GM04503 (cell line): ENCODE measurements around the gene TEAD4.
A peak's percentile ranks its signal among the peaks of the same experiment; 100 is the strongest.

ENCODE experiments used
- DNase-seq: peaks from one replicate; pipeline ENCODE4 v3.0.0-alpha.2; 2012; ENCODE audit warnings: low read depth

TEAD4 gene

DNA sequence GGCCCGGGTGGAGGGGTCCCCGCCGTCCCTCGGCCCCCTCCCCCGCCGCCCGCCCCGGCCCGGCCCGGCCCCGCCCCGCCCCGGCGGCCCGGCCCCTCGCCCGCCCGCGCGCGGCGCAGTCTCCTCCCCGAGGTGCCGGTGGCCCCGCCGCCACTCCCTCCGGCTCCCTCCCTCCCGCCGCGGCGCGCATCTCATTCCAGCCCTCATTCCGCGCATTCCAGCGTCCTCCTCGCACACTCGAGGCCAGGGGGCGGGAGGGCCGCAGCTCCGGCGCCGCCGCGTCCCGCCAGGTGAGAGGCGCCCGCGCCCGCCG is at the start of gene TEAD4:
Gene TEAD4 (plus strand): TSS at position 206 of the 313 bp plus-strand sequence.
- peak; percentile 30 for DNase-seq

DNA sequence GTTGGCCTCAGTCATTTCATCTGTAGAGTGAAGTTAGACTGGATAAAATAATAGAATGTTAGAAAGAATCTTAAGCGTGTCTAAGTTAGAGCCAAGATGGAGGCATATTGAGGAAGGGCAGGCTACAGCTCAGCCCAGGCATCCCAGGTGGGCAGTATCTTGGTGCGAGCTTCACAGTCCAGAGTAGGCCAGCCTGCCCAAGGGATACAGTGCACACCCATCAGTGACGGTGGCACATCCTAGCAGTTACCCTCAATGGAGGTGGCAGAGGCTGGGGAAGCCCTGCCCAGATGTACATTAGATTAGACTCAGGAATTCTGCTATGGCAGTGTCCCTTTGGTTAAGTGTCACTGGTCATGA is 47.0 kb upstream of the TEAD4 start:
- no peak for DNase-seq

GRCh38 chr12:2919249-2919648 is 39.9 kb upstream of the TEAD4 start:
- DNase-seq = no peak

DNA sequence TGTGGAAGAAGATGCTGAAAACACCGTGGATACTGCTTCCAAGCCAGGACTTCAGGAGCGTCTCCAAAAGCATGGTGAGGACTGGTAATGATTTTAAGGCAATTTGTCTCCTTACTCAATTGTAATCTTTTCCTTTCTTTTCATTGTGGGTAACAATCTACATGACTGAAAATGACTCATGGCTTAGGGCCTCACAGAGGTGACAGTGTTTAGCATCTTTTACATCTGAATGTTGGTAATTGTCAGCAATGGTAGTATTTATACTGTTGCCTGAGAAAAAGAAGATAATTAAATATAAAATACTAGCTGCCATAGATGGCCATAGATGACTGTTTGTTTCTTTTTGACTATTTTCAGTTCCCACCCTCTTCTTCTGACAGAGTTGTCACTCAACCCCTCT is 36.9 kb upstream of the TEAD4 start:
- DNase-seq = no peak

DNA sequence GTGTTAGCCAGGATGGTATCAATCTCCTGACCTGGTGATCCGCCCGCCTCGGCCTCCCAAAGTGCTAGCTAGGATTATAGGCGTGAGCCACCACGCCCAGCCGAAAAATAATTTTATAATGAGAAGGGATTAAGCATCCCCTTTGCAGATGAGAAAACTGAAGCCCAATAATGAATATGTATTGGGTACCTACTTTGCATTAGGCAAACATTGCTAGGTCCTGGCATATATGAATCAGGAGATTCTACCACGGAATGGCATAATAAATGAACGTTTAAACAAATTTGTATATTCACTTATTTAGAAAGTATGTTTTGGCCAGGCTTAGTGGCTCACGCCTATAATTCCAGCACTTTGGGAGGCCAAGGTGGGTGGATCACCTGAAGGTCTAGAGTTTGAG is 36.1 kb upstream of the TEAD4 start:
- no peak for DNase-seq

- no peak for DNase-seq
These were observed 35.2 kb upstream of the TEAD4 start for GRCh38 chr12:2924019-2924418.

- no peak for DNase-seq
These were observed 33.7 kb upstream of the TEAD4 start for GRCh38 chr12:2925322-2925995.

DNA sequence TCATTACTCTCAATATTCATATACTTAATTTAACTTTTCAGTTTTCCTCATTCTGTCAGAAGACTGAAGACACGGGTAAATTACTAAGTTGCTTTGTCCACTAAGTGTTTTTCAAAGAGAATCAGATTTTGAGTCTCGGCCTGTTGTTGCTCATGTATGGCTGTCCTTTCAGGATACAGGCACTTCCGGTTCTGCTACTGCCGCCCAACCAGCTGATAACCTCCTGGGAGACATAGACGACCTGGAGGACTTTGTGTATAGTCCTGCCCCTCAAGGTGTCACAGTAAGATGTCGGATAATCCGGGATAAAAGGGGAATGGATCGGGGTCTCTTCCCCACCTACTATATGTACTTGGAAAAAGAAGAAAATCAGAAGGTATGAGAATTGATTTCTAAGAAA is 28.3 kb upstream of the TEAD4 start:
- DNase-seq = no peak

GRCh38 chr12:2933586-2933985 is 25.6 kb upstream of the TEAD4 start:
- DNase-seq = no peak

GRCh38 chr12:2934371-2934770 is 24.8 kb upstream of the TEAD4 start:
- no peak for DNase-seq

DNA sequence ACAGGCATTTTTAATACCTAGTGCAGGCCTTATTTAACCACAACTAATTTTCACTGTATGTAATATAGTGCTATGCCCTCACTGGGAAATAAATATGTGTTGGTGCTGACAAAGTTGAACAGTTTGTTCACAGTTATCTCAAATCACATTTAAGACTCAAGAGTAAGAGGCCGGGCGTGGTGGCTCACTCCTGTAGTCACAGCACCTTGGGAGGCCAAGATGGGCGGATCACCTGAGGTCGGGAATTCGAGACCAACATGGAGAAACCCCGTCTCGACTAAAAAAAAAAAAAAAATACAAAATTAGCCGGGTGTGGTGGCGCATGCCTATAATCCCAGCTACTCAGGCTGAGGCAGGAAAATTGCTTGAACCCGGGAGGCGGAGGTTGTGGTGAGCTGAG is 22.9 kb upstream of the TEAD4 start:
- DNase-seq = no peak

GRCh38 chr12:2937500-2937899 is 21.7 kb upstream of the TEAD4 start:
- no peak for DNase-seq

- no peak for DNase-seq
These were observed 20.0 kb upstream of the TEAD4 start for GRCh38 chr12:2939191-2939590.

DNA sequence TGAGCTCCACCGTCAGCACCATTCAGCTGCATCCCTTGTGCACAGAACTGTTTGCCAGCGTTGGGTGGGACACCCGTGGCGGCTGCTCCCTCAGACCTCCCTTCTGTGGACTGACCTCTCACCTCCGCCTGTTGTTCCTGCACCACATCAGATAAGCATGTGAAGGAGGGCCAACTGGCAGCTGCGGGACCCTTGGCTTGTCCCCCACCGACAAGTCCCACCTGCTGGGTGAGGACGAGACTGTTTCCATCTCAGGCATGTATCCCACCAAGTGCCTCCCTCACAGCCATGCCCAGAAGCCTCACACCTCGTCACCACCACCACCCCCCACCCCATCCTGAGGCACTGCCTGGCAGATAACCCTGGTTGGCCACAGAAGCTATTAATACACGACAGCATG is 18.6 kb upstream of the TEAD4 start:
- DNase-seq = no peak

DNA sequence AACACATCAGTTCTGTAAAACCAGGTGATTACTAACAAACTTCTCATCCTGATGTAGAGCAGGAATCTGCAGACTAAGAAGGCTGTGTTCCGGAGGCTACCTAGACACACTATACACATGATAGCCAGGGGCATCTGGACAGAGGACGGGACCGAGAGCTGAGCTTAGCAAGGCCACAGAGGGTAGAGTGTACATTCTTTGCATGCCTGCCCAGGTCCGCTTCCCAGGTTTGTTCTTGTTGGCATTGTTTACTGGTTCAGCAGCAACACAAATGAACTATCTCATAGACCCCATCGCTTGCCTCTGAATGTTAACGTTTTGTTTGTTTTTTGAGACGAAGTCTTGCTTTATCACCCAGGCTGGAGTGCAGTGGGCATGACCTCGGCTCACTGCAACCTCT is 17.7 kb upstream of the TEAD4 start:
- no peak for DNase-seq

DNA sequence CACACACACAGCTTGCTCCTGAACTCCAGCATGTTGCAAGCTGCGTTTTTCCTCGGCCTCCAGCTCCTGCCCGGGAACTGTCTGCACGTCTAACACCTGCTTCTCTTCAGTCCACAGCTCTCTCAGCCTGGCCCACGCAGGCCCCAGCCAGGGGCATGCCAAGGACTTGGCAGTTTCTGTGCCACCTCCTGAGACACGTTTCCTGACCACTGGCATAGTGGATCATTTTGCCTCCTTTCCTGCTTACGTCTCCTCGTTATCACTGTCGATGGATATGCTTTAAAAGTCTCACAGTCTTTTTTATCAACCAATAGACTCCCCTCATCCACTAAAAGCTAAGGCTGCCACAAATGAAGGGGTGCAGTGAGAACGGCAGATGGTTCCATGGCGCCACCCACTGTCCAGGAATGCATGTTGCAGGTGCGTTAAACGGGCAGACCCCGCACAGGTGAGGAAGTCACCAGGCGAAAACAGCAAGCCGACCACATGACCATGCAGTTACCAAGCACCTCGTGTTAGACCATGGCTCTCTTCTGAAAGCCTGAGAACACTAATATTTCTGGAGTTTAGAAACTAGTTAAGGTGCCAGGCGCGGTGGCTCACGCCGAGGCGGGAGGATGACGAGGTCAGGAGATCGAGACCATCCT is 14.7 kb upstream of the TEAD4 start:
- DNase-seq = no peak

- no peak for DNase-seq
These were observed 9.8 kb upstream of the TEAD4 start for GRCh38 chr12:2949411-2949810.

GRCh38 chr12:2955888-2956287 is 3.3 kb upstream of the TEAD4 start:
- DNase-seq = no peak

GRCh38 chr12:2957816-2958431 is 1.3 kb upstream of the TEAD4 start:
- no peak for DNase-seq

DNA sequence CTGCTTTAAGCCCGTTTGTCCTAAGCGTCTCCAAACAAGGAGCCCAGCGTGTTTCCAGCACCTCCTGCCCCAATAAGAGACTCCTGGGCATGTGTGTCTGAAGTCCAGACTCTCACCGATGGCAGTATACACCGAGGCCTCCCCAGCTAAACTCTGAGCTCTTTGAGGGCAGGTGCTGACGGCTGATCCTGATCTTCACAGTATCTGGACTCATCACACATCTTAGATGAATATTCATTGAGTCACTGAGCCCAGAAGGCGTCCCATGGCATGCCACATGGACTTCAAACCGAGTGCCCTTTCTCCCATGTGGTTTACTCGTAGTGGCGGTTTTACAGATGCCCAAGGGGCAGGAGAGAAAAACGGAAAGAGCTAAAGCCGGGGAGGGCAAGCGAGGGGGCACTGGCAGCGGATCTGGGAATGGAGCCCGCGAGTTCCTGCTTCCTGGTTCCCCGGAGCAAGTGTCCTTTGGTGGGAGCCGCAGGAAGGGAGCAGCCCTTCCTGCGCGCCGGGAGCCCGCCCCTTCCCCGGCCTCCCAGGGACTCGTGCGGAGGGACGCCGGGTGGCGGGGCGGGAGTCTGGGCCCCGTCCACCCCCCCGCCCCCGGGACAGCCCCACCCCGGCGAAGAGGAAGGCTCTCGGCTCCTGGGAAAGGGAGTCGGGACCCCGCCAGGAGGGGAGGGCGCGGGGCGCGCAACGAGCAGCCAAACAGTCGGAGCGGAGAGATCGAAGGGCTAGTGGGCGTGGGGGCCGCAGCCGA is 585 bp upstream of the TEAD4 start:
- peak; percentile 29 for DNase-seq

- no peak for DNase-seq
These were observed 550 bp downstream of the TEAD4 start for GRCh38 chr12:2959505-2960389.

GRCh38 chr12:2960390-2960956 is 1.3 kb downstream of the TEAD4 start:
- DNase-seq = no peak
